ENCODE results near the gene BRAT1.

Gene BRAT1

GRCh38 chr7:2512713-2513112 is 42.6 kb downstream of the BRAT1 start:
- DNase-seq (ENCODE audit: low read depth), result no peak
- TF ChIP-seq, protein P1, sequence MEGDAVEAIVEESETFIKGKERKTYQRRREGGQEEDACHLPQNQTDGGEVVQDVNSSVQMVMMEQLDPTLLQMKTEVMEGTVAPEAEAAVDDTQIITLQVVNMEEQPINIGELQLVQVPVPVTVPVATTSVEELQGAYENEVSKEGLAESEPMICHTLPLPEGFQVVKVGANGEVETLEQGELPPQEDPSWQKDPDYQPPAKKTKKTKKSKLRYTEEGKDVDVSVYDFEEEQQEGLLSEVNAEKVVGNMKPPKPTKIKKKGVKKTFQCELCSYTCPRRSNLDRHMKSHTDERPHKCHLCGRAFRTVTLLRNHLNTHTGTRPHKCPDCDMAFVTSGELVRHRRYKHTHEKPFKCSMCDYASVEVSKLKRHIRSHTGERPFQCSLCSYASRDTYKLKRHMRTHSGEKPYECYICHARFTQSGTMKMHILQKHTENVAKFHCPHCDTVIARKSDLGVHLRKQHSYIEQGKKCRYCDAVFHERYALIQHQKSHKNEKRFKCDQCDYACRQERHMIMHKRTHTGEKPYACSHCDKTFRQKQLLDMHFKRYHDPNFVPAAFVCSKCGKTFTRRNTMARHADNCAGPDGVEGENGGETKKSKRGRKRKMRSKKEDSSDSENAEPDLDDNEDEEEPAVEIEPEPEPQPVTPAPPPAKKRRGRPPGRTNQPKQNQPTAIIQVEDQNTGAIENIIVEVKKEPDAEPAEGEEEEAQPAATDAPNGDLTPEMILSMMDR (IDR thresholded peaks at IDR 0.05; ENCODE audit: low read depth, low read length, missing control alignments), result no peak
- no peak overlapping the region for H3K4me3 ChIP-seq (ENCODE audit: low read depth, low read length)

- DNase-seq (ENCODE audit: low read depth), result no peak
- TF ChIP-seq, protein P1 (IDR thresholded peaks at IDR 0.05; ENCODE audit: low read depth, low read length, missing control alignments), result no peak
- no peak overlapping the region for H3K4me3 ChIP-seq (ENCODE audit: low read depth, low read length)
Measured at GRCh38 chr7:2512179-2512661, 43.1 kb downstream of the BRAT1 start.

DNA sequence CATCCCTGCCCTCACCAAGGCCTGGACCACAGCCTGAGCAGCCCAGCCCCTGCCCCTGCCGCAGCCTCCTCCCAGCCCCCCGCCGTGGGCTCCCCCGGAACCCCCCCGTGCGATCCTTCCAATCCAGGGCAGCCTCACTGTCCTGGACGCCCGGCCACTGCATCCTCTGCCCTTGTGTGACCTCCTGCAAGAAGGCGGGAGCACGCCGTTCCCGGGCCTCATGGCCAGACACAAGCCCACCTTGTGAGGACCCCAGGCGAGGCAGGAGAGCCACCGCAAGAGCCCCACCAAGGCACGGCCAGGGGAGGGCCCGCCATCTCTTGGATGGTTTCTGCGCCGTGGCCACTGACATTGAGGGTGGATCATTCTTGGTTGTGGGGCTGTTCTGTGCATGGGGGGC is 43.6 kb downstream of the BRAT1 start:
- H3K4me3 ChIP-seq (ENCODE audit: low read depth, low read length), result no peak overlapping the region
- no peak for DNase-seq (ENCODE audit: low read depth)
- TF ChIP-seq, protein P1 (IDR thresholded peaks at IDR 0.05; ENCODE audit: low read depth, low read length, missing control alignments), result no peak

- H3K4me3 ChIP-seq (ENCODE audit: low read depth, low read length), result no peak overlapping the region
- no peak for DNase-seq (ENCODE audit: low read depth)
- TF ChIP-seq, protein P1 (IDR thresholded peaks at IDR 0.05; ENCODE audit: low read depth, low read length, missing control alignments), result no peak
Measured at GRCh38 chr7:2510909-2511768, 44.2 kb downstream of the BRAT1 start.

GRCh38 chr7:2510130-2510776 is 45.1 kb downstream of the BRAT1 start:
- DNase-seq (ENCODE audit: low read depth), result no peak
- no peak overlapping the region for H3K4me3 ChIP-seq (ENCODE audit: low read depth, low read length)
- TF ChIP-seq, protein P1 (IDR thresholded peaks at IDR 0.05; ENCODE audit: low read depth, low read length, missing control alignments), result no peak

GRCh38 chr7:2509298-2509906 is 45.9 kb downstream of the BRAT1 start:
- DNase-seq (ENCODE audit: low read depth), result no peak
- TF ChIP-seq, protein P1 (IDR thresholded peaks at IDR 0.05; ENCODE audit: low read depth, low read length, missing control alignments), result no peak
- no peak overlapping the region for H3K4me3 ChIP-seq (ENCODE audit: low read depth, low read length)

Data from GM12864 (cell line).